DND-41 (cell line): ENCODE results near the gene HSD17B1.

Experiments
- ATAC-seq: fragments of 200-7000 bp; cut with Tn5 transposase; 3 replicates; pipeline ENCODE4 v1.9.1; 2021; ENCODE audit warnings: low read depth; ENCODE audit not compliant: insufficient read depth
- DNase-seq: peaks from one replicate; pipeline ENCODE4 v3.0.0-alpha.2; 2020
- H2AFZ ChIP-seq: 2 replicates; pipeline ENCODE4 v1.6.0; 2012; ENCODE audit warnings: low read depth, low read length
- H3K27ac ChIP-seq: 2 replicates; pipeline ENCODE4 v1.5.1; 2012; ENCODE audit warnings: low read length, inconsistent platforms
- H3K27me3 ChIP-seq: fragments of 200-600 bp; sonication (generic); 2 replicates; pipeline ENCODE4 v1.6.0; 2012; ENCODE audit warnings: low read length, mild to moderate bottlenecking, inconsistent platforms; ENCODE audit not compliant: insufficient read depth, poor library complexity
- H3K36me3 ChIP-seq: 2 replicates; pipeline ENCODE4 v1.5.1; 2012; ENCODE audit warnings: low read length, inconsistent platforms; ENCODE audit not compliant: insufficient read depth
- H3K4me1 ChIP-seq: 2 replicates; pipeline ENCODE4 v1.5.1; 2012; ENCODE audit warnings: mild to moderate bottlenecking, low read length; ENCODE audit not compliant: insufficient read depth
- H3K4me2 ChIP-seq: 2 replicates; pipeline ENCODE4 v1.6.0; 2012; ENCODE audit warnings: mild to moderate bottlenecking, moderate library complexity, low read length, inconsistent platforms; ENCODE audit not compliant: insufficient read depth
- H3K4me3 ChIP-seq, 2 experiments: fragments of 200-600 bp in 1 of 2; shearing (Covaris generic) in 1 of 2; 2 replicates each; pipeline ENCODE4 v1.5.1; 2012 to 2016; ENCODE audit warnings: inconsistent platforms in 2 of 2, low read length in 2 of 2, mild to moderate bottlenecking in 2 of 2, low read depth in 1 of 2, moderate library complexity in 1 of 2
- H3K79me2 ChIP-seq: 2 replicates; pipeline ENCODE4 v1.6.0; 2012; ENCODE audit warnings: low read length, inconsistent platforms; ENCODE audit not compliant: insufficient read depth
- H3K9ac ChIP-seq: 2 replicates; pipeline ENCODE4 v1.6.0; 2012; ENCODE audit warnings: low read depth, mild to moderate bottlenecking, inconsistent platforms, low read length, moderate library complexity
- H3K9me3 ChIP-seq: 2 replicates; pipeline ENCODE4 v1.5.1; 2012; ENCODE audit warnings: low read length, moderate library complexity, mild to moderate bottlenecking, inconsistent platforms; ENCODE audit not compliant: insufficient read depth, severe bottlenecking
- H4K20me1 ChIP-seq: 2 replicates; pipeline ENCODE4 v1.6.0; 2012; ENCODE audit warnings: low read length; ENCODE audit not compliant: insufficient read depth
- EZH2 ChIP-seq: IDR thresholded peaks from 3 replicates; pipeline ENCODE4 v1.6.1; 2012; ENCODE audit warnings: borderline replicate concordance, low read depth, mild to moderate bottlenecking, moderate library complexity, low read length, inconsistent platforms; ENCODE audit not compliant: severe bottlenecking
- TF ChIP-seq, protein P1 (sequence below): IDR thresholded peaks from 2 replicates; pipeline ENCODE4 v1.5.1; 2012; ENCODE audit warnings: borderline replicate concordance, low read length, moderate library complexity, mild to moderate bottlenecking; ENCODE audit not compliant: poor library complexity, severe bottlenecking; ENCODE audit errors: extremely low read depth

The HSD17B1 gene

DNA sequence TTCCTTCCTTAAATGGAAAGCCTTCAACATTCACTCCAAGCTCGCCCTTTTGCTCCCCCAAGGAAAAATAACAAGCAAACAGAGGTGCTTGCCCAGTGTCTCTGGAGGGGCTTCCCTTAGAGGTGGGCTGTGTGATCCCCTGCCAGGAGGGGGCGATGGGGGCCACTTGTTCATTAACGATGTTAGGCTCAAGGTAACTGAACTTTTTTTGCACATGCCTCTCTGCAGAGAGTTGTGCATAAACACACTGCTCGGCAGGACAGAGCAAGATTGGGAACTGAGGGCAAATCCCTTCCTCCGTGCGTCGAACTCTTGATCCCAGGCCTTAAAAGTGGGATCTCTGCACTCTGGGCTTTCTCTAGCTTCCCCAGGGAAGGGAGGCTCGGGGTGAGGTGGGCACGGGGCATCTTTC, 32.2 kb upstream of the HSD17B1 start:
- no peaks in the 10 kb centered on the region for H3K9me3 ChIP-seq
- no peak overlapping the region for H3K4me3 ChIP-seq
- peak; percentile 60 for DNase-seq
- no peaks in the 10 kb centered on the region for H3K36me3 ChIP-seq
- no peak overlapping the region for H3K27ac ChIP-seq
- H3K4me1 ChIP-seq: peaks cover 3% of the 10 kb centered on the region; the same call in 1 of the 2 replicates
- ATAC-seq: peak; percentile 59
- TF ChIP-seq, protein P1, sequence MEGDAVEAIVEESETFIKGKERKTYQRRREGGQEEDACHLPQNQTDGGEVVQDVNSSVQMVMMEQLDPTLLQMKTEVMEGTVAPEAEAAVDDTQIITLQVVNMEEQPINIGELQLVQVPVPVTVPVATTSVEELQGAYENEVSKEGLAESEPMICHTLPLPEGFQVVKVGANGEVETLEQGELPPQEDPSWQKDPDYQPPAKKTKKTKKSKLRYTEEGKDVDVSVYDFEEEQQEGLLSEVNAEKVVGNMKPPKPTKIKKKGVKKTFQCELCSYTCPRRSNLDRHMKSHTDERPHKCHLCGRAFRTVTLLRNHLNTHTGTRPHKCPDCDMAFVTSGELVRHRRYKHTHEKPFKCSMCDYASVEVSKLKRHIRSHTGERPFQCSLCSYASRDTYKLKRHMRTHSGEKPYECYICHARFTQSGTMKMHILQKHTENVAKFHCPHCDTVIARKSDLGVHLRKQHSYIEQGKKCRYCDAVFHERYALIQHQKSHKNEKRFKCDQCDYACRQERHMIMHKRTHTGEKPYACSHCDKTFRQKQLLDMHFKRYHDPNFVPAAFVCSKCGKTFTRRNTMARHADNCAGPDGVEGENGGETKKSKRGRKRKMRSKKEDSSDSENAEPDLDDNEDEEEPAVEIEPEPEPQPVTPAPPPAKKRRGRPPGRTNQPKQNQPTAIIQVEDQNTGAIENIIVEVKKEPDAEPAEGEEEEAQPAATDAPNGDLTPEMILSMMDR: peak; percentile 65
- TF ChIP-seq EZH2: no peak
- no peak overlapping the region for H2AFZ ChIP-seq
- H3K79me2 ChIP-seq: no peaks in the 10 kb centered on the region
- H4K20me1 ChIP-seq: no peaks in the 10 kb centered on the region
- H3K9ac ChIP-seq: no peak overlapping the region
- H3K4me2 ChIP-seq: no peak overlapping the region
- H3K27me3 ChIP-seq: no peaks in the 10 kb centered on the region

DNA sequence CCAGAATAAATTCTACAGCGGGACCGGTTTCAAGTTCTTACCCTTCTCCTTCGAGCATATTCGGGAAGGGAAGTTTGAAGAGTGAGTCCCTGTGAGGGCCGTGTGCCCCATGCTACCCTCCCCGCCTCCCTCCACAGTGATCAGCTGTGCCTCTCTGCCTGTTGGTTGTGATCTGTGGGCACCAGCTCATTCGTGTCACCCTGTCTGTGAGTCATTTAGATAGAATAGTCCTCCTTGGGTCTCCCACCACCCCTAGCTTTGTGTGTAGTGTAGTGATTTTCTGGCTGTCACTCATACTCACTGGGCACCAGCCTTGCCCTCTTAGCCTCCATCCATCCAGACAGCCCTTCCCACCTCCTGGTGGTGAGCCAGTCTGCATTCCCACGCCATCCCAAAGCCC, 31.7 kb upstream of the HSD17B1 start:
- DNase-seq: no peak
- H3K4me2 ChIP-seq: no peak overlapping the region
- H2AFZ ChIP-seq: no peak overlapping the region
- ATAC-seq: no peak
- H3K27me3 ChIP-seq: no peaks in the 10 kb centered on the region
- no peaks in the 10 kb centered on the region for H4K20me1 ChIP-seq
- no peak overlapping the region for H3K9ac ChIP-seq
- H3K27ac ChIP-seq: no peak overlapping the region
- TF ChIP-seq, protein P1: no peak
- TF ChIP-seq EZH2: no peak
- peaks cover 3% of the 10 kb centered on the region; the same call in 1 of the 2 replicates for H3K4me1 ChIP-seq
- no peak overlapping the region for H3K4me3 ChIP-seq
- no peaks in the 10 kb centered on the region for H3K79me2 ChIP-seq
- no peaks in the 10 kb centered on the region for H3K36me3 ChIP-seq
- no peaks in the 10 kb centered on the region for H3K9me3 ChIP-seq

DNA sequence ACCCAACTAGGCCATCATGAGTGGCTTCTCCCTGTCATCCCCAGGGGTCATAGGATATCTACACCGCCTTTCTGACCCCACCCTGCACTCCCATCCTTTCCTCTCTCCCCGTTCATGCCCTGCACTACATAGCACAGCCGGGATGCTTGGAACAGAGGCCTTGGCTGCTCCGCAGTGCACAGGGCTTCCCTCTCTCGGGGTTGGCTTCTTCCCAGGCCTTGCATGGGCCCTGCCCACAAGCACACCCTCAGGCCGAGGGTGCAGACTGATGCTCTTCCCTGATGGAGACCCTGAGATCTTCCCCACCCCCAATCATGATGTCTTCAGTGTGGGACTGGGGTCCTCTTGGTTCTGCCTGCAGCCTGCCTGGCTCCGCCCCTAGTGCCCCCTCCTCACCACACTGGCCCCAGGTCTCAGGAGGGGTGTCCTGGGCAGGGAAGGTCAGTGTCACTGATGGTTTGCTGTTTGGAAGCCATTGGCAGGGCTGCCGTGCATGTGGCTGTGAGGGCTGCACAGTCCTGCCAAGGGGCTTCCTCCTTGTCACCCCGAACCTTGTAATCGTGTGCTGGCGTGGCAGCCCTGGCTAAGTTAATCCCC, 31.0 kb upstream of the HSD17B1 start:
- Histone ChIP-seq H3K79me2 (no peaks in the 10 kb centered on the region), H3K27me3 (no peaks in the 10 kb centered on the region), H4K20me1 (no peaks in the 10 kb centered on the region), H3K9ac (no peak overlapping the region), H3K4me2 (no peak overlapping the region), H3K27ac (no peak overlapping the region), H2AFZ (no peak overlapping the region), H3K4me1 (peaks cover 3% of the 10 kb centered on the region; the same call in 1 of the 2 replicates), H3K9me3 (no peaks in the 10 kb centered on the region), H3K4me3 (no peak overlapping the region), H3K36me3 (no peaks in the 10 kb centered on the region)
- DNase-seq (no peak), ATAC-seq (no peak)
- TF ChIP-seq, protein P1: no peak
- TF ChIP-seq EZH2: no peak
